ENCODE results near the gene TRIP12. TPM values are rescaled to one million over a fixed set of nuclear protein-coding genes. Genes with fewer than 3 reads are reported as not detected.

TRIP12 gene
- total RNA-seq, 1 experiment from 2014 or later: 115 TPM

DNA sequence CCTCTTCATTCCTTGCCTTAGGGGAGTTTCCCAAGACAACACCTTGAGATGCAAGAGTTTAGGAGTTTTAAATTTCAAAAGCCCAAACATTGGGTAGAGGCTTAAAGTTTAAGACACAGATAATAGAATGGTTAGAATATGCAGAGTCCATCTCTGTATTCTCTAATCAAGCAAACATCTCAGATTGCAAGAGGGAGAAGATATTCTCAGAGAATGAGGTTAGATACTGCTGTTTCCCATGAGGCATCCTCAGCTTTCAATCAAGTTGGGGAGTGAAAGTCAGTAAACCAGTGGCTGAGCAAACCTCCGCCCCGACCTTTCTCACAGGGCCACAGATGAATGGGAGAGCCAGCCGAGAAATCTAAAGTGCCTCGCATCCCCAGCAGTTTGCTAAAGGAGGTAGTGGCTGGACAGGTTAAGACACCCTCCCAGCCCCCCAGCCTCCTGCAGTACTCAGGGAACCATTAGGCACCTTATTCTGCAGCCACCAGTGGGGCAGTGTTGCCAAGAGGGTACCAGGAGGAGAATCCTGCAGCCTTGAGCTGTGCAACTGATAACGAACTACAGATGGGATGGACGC lies 30.5 kb upstream of the TRIP12 start:
- H3K4me1 Mint-ChIP-seq (ENCODE audit: low read depth, unreplicated experiment): peaks cover 8% of the 10 kb centered on the region

DNA sequence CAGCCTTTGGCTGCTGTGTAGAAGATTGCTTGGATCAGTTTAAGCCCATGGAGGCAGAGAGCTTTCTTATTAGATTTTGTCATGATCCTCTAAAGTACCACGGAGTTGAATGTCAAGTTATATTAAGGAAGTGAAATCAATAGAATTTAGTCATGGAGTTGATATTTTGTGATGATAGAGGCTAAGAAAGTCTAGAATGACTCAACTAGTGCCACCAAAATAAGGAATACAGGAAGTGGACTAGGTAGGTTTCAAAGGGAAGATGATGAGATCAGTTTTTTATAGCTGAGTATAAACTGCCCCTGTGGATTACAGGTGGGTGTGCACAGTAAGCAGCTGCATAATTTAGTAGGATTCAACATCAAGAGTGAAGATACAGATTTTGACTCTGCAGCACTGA lies 25.7 kb upstream of the TRIP12 start:
- ChIA-PET POLR2A (no interaction called here), CTCF (no interaction called here)
- no peak for DNase-seq
- Histone ChIP-seq H3K4me1 (no peaks in the 10 kb centered on the region), H3K36me3 (ENCODE audit: control insufficient read depth, insufficient read depth, low read length) (no peaks in the 10 kb centered on the region), H3K27me3 (replicated peaks; ENCODE audit: control insufficient read depth, insufficient read depth, low read length) (no peaks in the 10 kb centered on the region), H3K9me3 (no peaks in the 10 kb centered on the region), H3K4me3 (ENCODE audit: low read depth, low read length) (no peak overlapping the region)
- Mint-ChIP-seq H3K36me3 (ENCODE audit: insufficient read depth, unreplicated experiment) (no peaks in the 10 kb centered on the region), H3K4me3 (ENCODE audit: unreplicated experiment) (no peak overlapping the region), H3K27ac (ENCODE audit: unreplicated experiment) (no peak overlapping the region), H3K27me3 (ENCODE audit: insufficient read depth, unreplicated experiment) (no peaks in the 10 kb centered on the region), H3K9me3 (ENCODE audit: unreplicated experiment) (no peaks in the 10 kb centered on the region), H3K4me1 (ENCODE audit: low read depth, unreplicated experiment) (no peaks in the 10 kb centered on the region)
- TF ChIP-seq, protein P1, sequence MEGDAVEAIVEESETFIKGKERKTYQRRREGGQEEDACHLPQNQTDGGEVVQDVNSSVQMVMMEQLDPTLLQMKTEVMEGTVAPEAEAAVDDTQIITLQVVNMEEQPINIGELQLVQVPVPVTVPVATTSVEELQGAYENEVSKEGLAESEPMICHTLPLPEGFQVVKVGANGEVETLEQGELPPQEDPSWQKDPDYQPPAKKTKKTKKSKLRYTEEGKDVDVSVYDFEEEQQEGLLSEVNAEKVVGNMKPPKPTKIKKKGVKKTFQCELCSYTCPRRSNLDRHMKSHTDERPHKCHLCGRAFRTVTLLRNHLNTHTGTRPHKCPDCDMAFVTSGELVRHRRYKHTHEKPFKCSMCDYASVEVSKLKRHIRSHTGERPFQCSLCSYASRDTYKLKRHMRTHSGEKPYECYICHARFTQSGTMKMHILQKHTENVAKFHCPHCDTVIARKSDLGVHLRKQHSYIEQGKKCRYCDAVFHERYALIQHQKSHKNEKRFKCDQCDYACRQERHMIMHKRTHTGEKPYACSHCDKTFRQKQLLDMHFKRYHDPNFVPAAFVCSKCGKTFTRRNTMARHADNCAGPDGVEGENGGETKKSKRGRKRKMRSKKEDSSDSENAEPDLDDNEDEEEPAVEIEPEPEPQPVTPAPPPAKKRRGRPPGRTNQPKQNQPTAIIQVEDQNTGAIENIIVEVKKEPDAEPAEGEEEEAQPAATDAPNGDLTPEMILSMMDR (IDR thresholded peaks at IDR 0.05; ENCODE audit: insufficient read depth in 1 of 2, low read depth in 1 of 2, low read length in 1 of 2, severe bottlenecking in 1 of 2, unreplicated experiment in 1 of 2): no peak
- intact Hi-C loops (cut with micrococcal nuclease; ENCODE audit: unreplicated experiment): no loop called here
- no TSS peak for BruUV-seq (replicated peaks)

More for the DNA sequence above, 30.5 kb upstream of the TRIP12 start:
- H3K27me3 Mint-ChIP-seq (ENCODE audit: insufficient read depth, unreplicated experiment): no peaks in the 10 kb centered on the region
- H3K4me3 ChIP-seq (ENCODE audit: low read depth, low read length): no peak overlapping the region
- no peaks in the 10 kb centered on the region for H3K27me3 ChIP-seq (replicated peaks; ENCODE audit: control insufficient read depth, insufficient read depth, low read length)
- no peak overlapping the region for H3K4me3 Mint-ChIP-seq (ENCODE audit: unreplicated experiment)
- TF ChIP-seq, protein P1 (IDR thresholded peaks at IDR 0.05; ENCODE audit: insufficient read depth in 1 of 2, low read depth in 1 of 2, low read length in 1 of 2, severe bottlenecking in 1 of 2, unreplicated experiment in 1 of 2): no peak
- H3K9me3 ChIP-seq: no peaks in the 10 kb centered on the region
- ChIA-PET POLR2A (no interaction called here), CTCF (no interaction called here)
- no peaks in the 10 kb centered on the region for H3K36me3 Mint-ChIP-seq (ENCODE audit: insufficient read depth, unreplicated experiment)
- intact Hi-C loops (cut with micrococcal nuclease; ENCODE audit: unreplicated experiment): no loop called here
- peaks cover 5% of the 10 kb centered on the region; the same call in 1 of the 2 replicates for H3K4me1 ChIP-seq
- BruUV-seq (replicated peaks): no TSS peak
- no peaks in the 10 kb centered on the region for H3K36me3 ChIP-seq (ENCODE audit: control insufficient read depth, insufficient read depth, low read length)
- H3K27ac Mint-ChIP-seq (ENCODE audit: unreplicated experiment): no peak overlapping the region
- no peak for DNase-seq
- no peaks in the 10 kb centered on the region for H3K9me3 Mint-ChIP-seq (ENCODE audit: unreplicated experiment)

DNA sequence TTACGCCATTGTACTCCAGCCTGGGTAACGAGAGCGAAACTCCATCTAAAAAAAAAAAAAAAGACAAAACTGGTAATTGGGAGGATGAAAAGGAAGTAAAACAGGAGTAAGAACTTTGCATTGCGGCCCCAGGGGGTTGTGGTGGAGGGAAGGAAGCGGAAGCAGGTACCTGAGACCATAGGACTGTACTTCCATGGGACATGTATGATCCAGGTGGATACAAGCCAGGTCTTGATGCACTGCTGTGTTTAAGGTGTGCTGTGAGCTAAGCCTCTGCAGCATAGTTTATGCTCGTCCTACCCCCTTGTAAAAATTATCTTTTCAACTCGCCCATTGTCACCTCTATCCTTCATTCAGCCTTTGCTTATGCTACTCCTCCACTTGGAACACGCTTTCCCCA lies 24.2 kb upstream of the TRIP12 start:
- TF ChIP-seq, protein P1 (IDR thresholded peaks at IDR 0.05; ENCODE audit: insufficient read depth in 1 of 2, low read depth in 1 of 2, low read length in 1 of 2, severe bottlenecking in 1 of 2, unreplicated experiment in 1 of 2): no peak
- Histone ChIP-seq H3K4me1 (no peaks in the 10 kb centered on the region), H3K36me3 (ENCODE audit: control insufficient read depth, insufficient read depth, low read length) (no peaks in the 10 kb centered on the region), H3K4me3 (ENCODE audit: low read depth, low read length) (no peak overlapping the region), H3K9me3 (no peaks in the 10 kb centered on the region), H3K27me3 (replicated peaks; ENCODE audit: control insufficient read depth, insufficient read depth, low read length) (no peaks in the 10 kb centered on the region)
- Mint-ChIP-seq H3K4me3 (ENCODE audit: unreplicated experiment) (no peak overlapping the region), H3K27me3 (ENCODE audit: insufficient read depth, unreplicated experiment) (no peaks in the 10 kb centered on the region), H3K4me1 (ENCODE audit: low read depth, unreplicated experiment) (no peaks in the 10 kb centered on the region), H3K27ac (ENCODE audit: unreplicated experiment) (no peak overlapping the region), H3K36me3 (ENCODE audit: insufficient read depth, unreplicated experiment) (no peaks in the 10 kb centered on the region), H3K9me3 (ENCODE audit: unreplicated experiment) (no peaks in the 10 kb centered on the region)
- CTCF ChIA-PET: no interaction called here
- DNase-seq: no peak
- intact Hi-C loops (cut with micrococcal nuclease; ENCODE audit: unreplicated experiment): no loop called here
- POLR2A ChIA-PET: no interaction called here
- no TSS peak for BruUV-seq (replicated peaks)
